Endothelial cell (in vitro differentiated cells): ENCODE data around the gene PIANP. TPM values are rescaled to one million over a fixed set of nuclear protein-coding genes. Genes with fewer than 3 reads are reported as not detected.
A peak's percentile ranks its signal among the peaks of the same experiment; 100 is the strongest.

Source experiments
- DNase-seq: peaks from one replicate; pipeline ENCODE4 v3.0.0; 2021; ENCODE audit warnings: low spot score
- H3K27ac Mint-ChIP-seq: one replicate; pipeline ENCODE4 v1.8.0; 2021; ENCODE audit warnings: mixed read lengths, inconsistent platforms; ENCODE audit not compliant: unreplicated experiment
- H3K27me3 Mint-ChIP-seq: one replicate; pipeline ENCODE4 v1.8.0; 2021; ENCODE audit warnings: mild to moderate bottlenecking, moderate library complexity, mixed read lengths, inconsistent platforms; ENCODE audit not compliant: unreplicated experiment
- H3K36me3 Mint-ChIP-seq: one replicate; pipeline ENCODE4 v1.8.0; 2021; ENCODE audit warnings: mild to moderate bottlenecking, low read depth, mixed read lengths, inconsistent platforms; ENCODE audit not compliant: unreplicated experiment
- H3K4me1 Mint-ChIP-seq: one replicate; pipeline ENCODE4 v1.8.0; 2021; ENCODE audit warnings: mild to moderate bottlenecking, mixed read lengths, inconsistent platforms; ENCODE audit not compliant: unreplicated experiment
- H3K4me3 Mint-ChIP-seq: one replicate; pipeline ENCODE4 v1.8.0; 2021; ENCODE audit warnings: mild to moderate bottlenecking, mixed read lengths, inconsistent platforms; ENCODE audit not compliant: unreplicated experiment
- H3K9me3 Mint-ChIP-seq: one replicate; pipeline ENCODE4 v1.8.0; 2021; ENCODE audit warnings: mixed read lengths, inconsistent platforms; ENCODE audit not compliant: unreplicated experiment
- total RNA-seq: library from RNA; stranded (reverse); fragmentation: NEBNext Ultra II Directional; extraction: Animal tissue kit (Norgen Biotek cat#: 25700); gene quantifications from one replicate; pipeline ENCODE4 v1.2.1, GENCODE V29; 2021; ENCODE audit not compliant: unreplicated experiment
- TF ChIP-seq, protein P1 (sequence below): fragments of 200-600 bp; sonication (generic); IDR thresholded peaks from one replicate; pipeline ENCODE4 v1.5.0; 2021; ENCODE audit warnings: antibody characterized with exemption; ENCODE audit not compliant: unreplicated experiment

Gene PIANP
- total RNA-seq, 1 donor from 2014 or later, result 2.0 TPM

DNA sequence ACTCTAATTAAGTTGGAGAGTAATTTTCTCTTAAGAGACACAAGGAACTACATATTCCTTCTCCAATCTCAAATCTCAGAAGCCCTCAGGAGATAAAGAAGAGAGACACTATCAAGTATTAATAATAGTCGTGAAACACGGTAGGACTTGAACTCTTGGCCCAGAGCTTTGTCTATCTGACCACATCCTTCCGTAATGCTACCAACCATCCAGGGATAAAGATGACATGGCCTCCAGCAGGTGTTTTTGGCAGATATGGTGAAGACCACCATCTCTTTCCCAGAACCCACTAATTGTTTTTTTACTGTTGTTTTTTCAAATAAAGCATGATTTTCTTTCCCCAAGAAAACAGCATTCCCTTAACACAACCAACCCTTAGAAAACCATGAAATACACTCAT lies 14.8 kb downstream of the PIANP start:
- TF ChIP-seq, protein P1, sequence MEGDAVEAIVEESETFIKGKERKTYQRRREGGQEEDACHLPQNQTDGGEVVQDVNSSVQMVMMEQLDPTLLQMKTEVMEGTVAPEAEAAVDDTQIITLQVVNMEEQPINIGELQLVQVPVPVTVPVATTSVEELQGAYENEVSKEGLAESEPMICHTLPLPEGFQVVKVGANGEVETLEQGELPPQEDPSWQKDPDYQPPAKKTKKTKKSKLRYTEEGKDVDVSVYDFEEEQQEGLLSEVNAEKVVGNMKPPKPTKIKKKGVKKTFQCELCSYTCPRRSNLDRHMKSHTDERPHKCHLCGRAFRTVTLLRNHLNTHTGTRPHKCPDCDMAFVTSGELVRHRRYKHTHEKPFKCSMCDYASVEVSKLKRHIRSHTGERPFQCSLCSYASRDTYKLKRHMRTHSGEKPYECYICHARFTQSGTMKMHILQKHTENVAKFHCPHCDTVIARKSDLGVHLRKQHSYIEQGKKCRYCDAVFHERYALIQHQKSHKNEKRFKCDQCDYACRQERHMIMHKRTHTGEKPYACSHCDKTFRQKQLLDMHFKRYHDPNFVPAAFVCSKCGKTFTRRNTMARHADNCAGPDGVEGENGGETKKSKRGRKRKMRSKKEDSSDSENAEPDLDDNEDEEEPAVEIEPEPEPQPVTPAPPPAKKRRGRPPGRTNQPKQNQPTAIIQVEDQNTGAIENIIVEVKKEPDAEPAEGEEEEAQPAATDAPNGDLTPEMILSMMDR, result no peak
- H3K9me3 Mint-ChIP-seq, result no peaks in the 10 kb centered on the region
- H3K36me3 Mint-ChIP-seq, result peaks cover 9% of the 10 kb centered on the region
- no peak for DNase-seq
- peaks cover 12% of the 10 kb centered on the region for H3K27me3 Mint-ChIP-seq
- peaks cover 41% of the 10 kb centered on the region for H3K4me1 Mint-ChIP-seq
- no peak overlapping the region for H3K27ac Mint-ChIP-seq
- no peak overlapping the region for H3K4me3 Mint-ChIP-seq

DNA sequence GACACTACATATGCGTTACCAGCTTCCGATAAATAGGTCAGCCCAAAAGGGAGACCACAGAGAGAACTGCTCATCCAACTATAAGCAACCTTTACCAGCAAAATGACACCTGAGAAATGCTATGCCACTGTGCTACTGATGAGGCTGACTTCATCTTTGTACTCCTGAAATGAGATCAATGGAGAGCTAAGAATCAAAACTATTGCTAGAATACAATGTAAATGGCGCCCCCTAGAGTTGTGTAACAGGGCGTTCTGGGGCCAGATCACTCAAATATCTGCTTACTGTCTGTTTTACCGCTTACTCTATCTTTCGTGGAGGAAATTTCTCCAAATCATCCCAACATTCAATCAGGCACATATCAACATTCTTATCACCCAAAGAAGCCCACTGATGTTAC lies 16.0 kb downstream of the PIANP start:
- TF ChIP-seq, protein P1, result peak; percentile 66
- H3K9me3 Mint-ChIP-seq, result no peaks in the 10 kb centered on the region
- peaks cover 33% of the 10 kb centered on the region for H3K4me1 Mint-ChIP-seq
- peaks cover 5% of the 10 kb centered on the region for H3K36me3 Mint-ChIP-seq
- peak; percentile 40 for DNase-seq
- H3K27ac Mint-ChIP-seq, result no peak overlapping the region
- H3K27me3 Mint-ChIP-seq, result peaks cover 8% of the 10 kb centered on the region
- no peak overlapping the region for H3K4me3 Mint-ChIP-seq

DNA sequence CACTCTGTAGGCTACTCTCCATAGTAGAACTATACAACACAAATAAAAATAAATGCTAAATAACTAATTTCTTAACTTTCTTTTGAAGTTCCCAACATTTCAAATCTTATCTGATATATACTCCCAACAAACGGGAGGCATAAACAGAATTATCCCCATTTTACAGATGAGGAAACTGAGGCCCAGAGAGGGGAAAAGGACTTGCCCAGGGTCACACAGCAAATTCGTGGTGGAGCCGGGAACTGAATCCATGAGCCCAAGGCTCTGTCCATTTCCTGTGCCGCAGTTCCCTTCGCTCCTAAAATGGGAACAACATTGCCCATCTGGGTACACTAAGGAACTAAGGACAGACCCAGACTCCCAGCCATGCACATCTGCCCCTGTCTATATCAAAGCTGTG lies 23.7 kb downstream of the PIANP start:
- Mint-ChIP-seq H3K9me3 (no peaks in the 10 kb centered on the region), H3K27me3 (peaks cover 2% of the 10 kb centered on the region), H3K36me3 (peaks cover 53% of the 10 kb centered on the region), H3K27ac (no peak overlapping the region), H3K4me3 (no peak overlapping the region), H3K4me1 (no peaks in the 10 kb centered on the region)
- DNase-seq, result no peak
- TF ChIP-seq, protein P1, result no peak

DNA sequence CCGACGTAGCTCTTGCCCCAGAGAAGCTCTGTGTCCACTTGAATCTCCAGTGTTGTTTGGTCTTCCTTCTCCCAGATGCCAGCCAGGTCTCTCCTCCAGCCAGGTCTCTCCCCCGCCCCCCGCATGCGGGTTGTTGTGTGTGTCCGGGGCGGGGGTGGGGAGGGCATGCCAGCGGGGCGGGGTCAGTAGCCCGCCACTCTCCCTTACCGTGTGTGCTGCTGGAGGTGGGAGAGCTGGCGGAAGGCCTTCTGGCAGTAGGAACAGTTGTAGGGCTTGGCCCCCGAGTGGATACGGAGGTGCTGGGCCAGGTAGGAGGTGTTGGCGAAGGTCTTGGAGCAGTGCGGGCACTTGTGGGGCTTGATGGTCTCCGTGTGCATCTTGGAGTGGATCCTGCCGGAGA lies 28.5 kb downstream of the PIANP start:
- Mint-ChIP-seq H3K9me3 (no peaks in the 10 kb centered on the region), H3K27me3 (no peaks in the 10 kb centered on the region), H3K27ac (no peak overlapping the region), H3K4me3 (no peak overlapping the region), H3K4me1 (no peaks in the 10 kb centered on the region), H3K36me3 (peaks cover 64% of the 10 kb centered on the region)
- no peak for DNase-seq
- TF ChIP-seq, protein P1, result no peak

DNA sequence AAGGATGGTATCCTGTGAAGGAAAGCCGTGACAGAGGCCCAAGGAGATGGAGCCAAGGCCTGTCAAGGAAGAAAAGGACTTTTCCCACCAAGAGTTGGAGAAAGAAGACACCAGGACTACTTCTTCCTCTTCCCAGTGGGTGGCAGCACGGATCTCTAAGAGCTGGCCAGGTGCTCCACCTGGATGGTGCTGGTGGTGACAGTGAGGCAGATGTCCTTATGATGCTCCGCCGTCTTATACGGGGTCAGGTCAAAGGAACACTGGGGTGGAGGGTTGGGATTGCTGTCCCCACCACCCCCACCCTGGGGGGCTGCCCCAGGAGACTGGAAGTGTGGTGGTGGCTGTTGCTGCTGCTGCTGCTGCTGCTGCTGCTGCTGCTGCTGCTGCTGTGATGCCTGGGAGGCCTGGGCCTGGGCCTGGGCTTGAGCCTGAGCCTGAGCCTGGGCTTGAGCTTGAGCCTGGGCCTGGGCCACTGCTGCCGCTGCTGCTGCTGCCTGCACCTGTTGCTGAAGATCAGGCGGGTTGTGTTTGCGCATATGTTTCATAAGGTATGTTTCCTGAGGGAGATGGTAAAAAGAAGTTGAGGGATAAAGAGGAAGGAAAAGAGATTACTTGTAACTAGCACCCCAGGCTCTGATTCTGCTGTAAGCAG lies 32.9 kb downstream of the PIANP start:
- no peak overlapping the region for H3K4me3 Mint-ChIP-seq
- DNase-seq, result no peak
- H3K27me3 Mint-ChIP-seq, result peaks cover 11% of the 10 kb centered on the region
- H3K9me3 Mint-ChIP-seq, result no peaks in the 10 kb centered on the region
- no peak overlapping the region for H3K27ac Mint-ChIP-seq
- H3K4me1 Mint-ChIP-seq, result peaks cover 7% of the 10 kb centered on the region
- TF ChIP-seq, protein P1, result no peak
- H3K36me3 Mint-ChIP-seq, result peaks cover 51% of the 10 kb centered on the region
